ENCODE measurements around the gene TEKTIP1. TPM values are rescaled to one million over a fixed set of nuclear protein-coding genes. Genes with fewer than 3 reads are reported as not detected.

The TEKTIP1 gene
- total and polyA plus RNA-seq, 2 of the 4 experiments (the other 2 are of a cell fraction) = not detected

- no peaks in the 10 kb centered on the region for H3K27me3 ChIP-seq (ENCODE audit: control insufficient read depth, insufficient read depth, low read length)
- no peak overlapping the region for H3K27ac ChIP-seq (ENCODE audit: insufficient read depth, low read length)
- BruUV-seq (replicated peaks) = no TSS peak
- H3K4me3 ChIP-seq (ENCODE audit: insufficient read depth, low read depth, low read length) = no peak overlapping the region
- no peaks in the 10 kb centered on the region for H3K4me1 ChIP-seq (ENCODE audit: control insufficient read depth, insufficient read depth, low read length)
- DNase-seq = no peak
- no peak overlapping the region for H4K5ac ChIP-seq (ENCODE audit: low read depth, low read length)
- POLR2A ChIA-PET (ENCODE audit: unreplicated experiment) = no interaction called here
- intact Hi-C loops (cut with micrococcal nuclease) = no loop called here
- no peak overlapping the region for H3K4ac ChIP-seq (ENCODE audit: low read depth, low read length)
- no peak overlapping the region for H3K18ac ChIP-seq (ENCODE audit: low read depth, low read length)
- H3K14ac ChIP-seq (replicated peaks; ENCODE audit: low read depth, low read length) = no peak overlapping the region
- CTCF ChIA-PET = no interaction called here
- H3K9me3 ChIP-seq (ENCODE audit: control insufficient read depth, insufficient read depth, low read length) = no peaks in the 10 kb centered on the region
- no peak overlapping the region for H3K23ac ChIP-seq (ENCODE audit: low read depth, low read length)
- H4K91ac ChIP-seq (ENCODE audit: insufficient read depth, low read depth, low read length) = no peak overlapping the region
- peaks cover 69% of the 10 kb centered on the region for H3K36me3 ChIP-seq (ENCODE audit: control insufficient read depth, insufficient read depth, low read length)
- peaks cover 20% of the 10 kb centered on the region for H4K20me1 ChIP-seq (ENCODE audit: insufficient read depth, low read length)
- 91% methylated on average over 23 of the region's 33 CpGs; no CpG with 5 or more reads in 1 of the 2 experiments for WGBS, 2 experiments (ENCODE audit: extremely low coverage in 2 of 2, insufficient read length in 1 of 2)
- no peak overlapping the region for H2BK120ac ChIP-seq (ENCODE audit: low read depth, low read length)
- no peak overlapping the region for H2BK20ac ChIP-seq (ENCODE audit: low read depth, low read length)
- dilution Hi-C loops (cut with HindIII; ENCODE audit: low sequenced_read_pairs, unreplicated experiment) = no loop called here
- H2BK15ac ChIP-seq (ENCODE audit: low read depth, low read length) = no peak overlapping the region
- H3K4me2 ChIP-seq (ENCODE audit: low read depth, low read length) = no peak overlapping the region
- H3K56ac ChIP-seq (ENCODE audit: extremely low read depth, insufficient read depth, low read length) = no peak overlapping the region
- no peak overlapping the region for H2BK5ac ChIP-seq (ENCODE audit: low read depth, low read length, poor library complexity, severe bottlenecking)
- peaks cover 12 to 24% of the 10 kb centered on the region in 2 experiments for H3K79me1 ChIP-seq (ENCODE audit: low read depth in 1 of 2, low read length in 2 of 2)
- no peak overlapping the region for H2AK5ac ChIP-seq (ENCODE audit: low read depth, low read length)
- H3K9me1 ChIP-seq (ENCODE audit: insufficient read depth, low read length) = peaks cover 6% of the 10 kb centered on the region; the same call in 1 of the 2 replicates
- ATAC-seq (ENCODE audit: low read depth) = no peak
- no peak overlapping the region for H4K8ac ChIP-seq (ENCODE audit: low read depth in 2 of 2, low read length in 2 of 2)
- H2AFZ ChIP-seq (replicated peaks; ENCODE audit: low read length, poor library complexity) = no peak overlapping the region
- no peak for TF ChIP-seq FOS (IDR thresholded peaks at IDR 0.05; ENCODE audit: low read depth, low read length)
- TF ChIP-seq ELK1 (IDR thresholded peaks at IDR 0.05; ENCODE audit: borderline replicate concordance, low read depth, low read length) = no peak
- H3K9ac ChIP-seq (ENCODE audit: low read depth, low read length) = no peak overlapping the region
- in situ Hi-C loops (cut with MboI; ENCODE audit: low sequenced_read_pairs) = no loop called here
- H2AK9ac ChIP-seq (replicated peaks; ENCODE audit: low read depth, low read length, poor library complexity) = no peak overlapping the region
Measured at GRCh38 chr19:3532154-3532786, 6.7 kb upstream of the TEKTIP1 start.

Measured in IMR-90 (cell line).